ENCODE data around the gene SPPL2A.
A peak's percentile ranks its signal among the peaks of the same experiment; 100 is the strongest.
"Not testable (repeated sequence)": the region's sequence is repeated elsewhere in the genome, so short reads cannot be mapped to it uniquely, and the experiment has no call there.

SPPL2A gene, protein sequence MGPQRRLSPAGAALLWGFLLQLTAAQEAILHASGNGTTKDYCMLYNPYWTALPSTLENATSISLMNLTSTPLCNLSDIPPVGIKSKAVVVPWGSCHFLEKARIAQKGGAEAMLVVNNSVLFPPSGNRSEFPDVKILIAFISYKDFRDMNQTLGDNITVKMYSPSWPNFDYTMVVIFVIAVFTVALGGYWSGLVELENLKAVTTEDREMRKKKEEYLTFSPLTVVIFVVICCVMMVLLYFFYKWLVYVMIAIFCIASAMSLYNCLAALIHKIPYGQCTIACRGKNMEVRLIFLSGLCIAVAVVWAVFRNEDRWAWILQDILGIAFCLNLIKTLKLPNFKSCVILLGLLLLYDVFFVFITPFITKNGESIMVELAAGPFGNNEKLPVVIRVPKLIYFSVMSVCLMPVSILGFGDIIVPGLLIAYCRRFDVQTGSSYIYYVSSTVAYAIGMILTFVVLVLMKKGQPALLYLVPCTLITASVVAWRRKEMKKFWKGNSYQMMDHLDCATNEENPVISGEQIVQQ

DNA sequence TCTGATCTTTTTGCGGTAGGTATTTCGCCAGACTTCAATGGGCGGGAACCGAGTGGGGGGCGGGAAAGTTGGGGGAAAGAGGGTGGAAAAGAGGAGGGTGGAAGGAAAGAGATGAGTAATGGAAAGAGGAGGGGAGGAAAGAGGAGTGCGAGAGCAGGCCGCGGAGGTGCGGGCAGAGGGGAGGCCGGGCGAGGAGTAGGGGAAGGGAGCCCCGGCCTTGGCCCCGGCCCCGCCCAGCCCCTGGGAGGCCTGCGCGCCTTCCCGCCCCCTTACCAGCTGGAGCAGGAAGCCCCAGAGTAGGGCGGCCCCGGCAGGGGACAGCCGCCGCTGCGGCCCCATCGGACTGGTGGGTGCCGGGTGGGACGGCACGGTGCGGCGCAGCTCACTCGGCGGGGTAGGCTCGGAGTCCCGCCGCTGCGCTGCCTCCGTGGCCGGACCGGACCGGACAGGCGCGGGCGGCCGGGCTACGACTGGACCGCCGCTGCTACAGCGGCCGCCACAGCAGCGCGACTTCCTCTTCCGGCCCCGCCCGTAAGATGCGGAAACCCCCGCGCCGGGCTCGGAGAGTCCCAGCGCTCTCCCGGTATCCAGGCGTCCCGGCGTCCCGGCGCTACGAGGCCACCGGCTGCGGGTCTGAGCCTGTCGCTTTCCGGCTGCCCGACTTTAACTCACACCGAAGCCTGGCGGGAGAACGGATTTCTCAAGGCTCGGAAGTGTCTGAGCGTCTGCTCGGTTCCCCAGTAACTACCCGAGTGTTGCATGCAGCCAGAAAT lies at the start of gene SPPL2A:
Gene SPPL2A (minus strand): TSS at position 512 of the 773 bp plus-strand sequence. CDS start 173 bp downstream, at position 339.
- ATAC-seq: peak; percentile 84 to 86

DNA sequence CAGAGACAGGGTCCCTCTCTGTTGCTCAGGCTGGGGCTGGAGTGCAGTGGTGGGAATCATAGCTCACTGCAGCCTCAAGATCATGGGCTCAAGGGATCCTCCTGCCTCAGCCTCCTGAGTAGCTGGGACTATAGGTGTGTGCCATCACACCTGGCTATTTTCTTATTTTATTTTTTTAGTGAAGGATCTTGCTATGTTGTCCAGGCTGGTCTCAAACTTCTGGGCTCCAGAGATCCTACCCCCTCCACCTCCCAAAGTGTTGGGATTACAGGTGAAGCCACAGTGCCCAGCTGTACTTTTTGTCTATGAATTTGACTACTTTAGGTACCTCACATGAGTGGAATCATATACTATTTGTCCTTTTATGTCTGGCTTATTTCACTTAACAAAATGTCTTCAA lies 49.1 kb upstream of the SPPL2A start:
- ATAC-seq: no peak

DNA sequence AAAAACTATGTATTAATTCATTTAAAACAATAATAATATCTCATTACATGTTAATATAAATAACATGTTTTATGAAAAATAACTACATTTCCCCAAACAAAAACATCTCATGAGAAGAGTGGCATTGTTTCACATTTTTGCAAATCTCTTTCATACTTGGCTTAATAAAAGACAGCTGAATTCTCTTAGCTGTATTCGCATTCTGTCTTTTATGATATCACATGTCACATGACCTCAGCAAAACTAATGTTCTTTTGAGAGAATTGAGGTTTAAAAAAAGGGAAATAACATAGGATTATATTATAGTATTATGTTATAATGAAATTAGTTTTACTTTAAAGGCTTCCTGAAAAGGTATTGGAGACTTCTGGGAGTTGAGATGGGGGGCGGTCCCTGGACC lies 48.4 kb upstream of the SPPL2A start:
- ATAC-seq: no peak

DNA sequence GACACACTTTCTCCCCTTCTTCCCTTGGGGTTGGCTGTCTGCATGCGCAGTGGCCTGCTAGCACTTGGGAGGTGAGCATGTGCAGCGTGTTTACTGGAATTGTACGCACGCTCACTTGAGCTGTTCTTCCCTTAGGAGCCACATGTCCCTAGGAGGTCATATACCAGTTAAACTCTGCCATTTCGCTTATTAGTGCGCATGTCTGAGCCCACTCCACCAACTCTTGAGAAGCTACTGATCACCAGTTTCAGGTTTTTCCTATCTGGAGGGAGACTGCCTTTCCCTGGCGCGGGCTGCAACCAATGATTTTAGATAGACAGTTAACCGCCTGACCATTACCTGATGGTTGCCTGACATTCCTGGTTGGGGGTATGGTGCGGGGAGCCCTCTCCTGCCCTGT lies 47.6 kb upstream of the SPPL2A start:
- no peak for ATAC-seq

DNA sequence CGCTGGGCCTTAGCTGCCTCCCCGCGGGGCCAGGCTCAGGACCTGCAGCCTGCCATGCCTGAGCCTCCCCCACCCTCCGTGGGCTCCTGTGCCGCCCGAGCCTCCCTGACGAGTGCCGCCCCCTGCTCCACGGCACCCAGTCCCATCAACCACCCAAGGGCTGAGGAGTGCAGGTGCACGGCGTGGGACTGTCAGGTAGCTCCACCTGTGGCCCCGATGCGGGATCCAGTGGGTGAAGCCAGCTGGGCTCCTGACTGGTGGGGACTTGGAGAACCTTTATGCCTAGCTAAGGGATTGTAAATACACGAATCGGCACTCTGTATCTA lies 46.6 kb upstream of the SPPL2A start:
- not testable (repeated sequence) for ATAC-seq

DNA sequence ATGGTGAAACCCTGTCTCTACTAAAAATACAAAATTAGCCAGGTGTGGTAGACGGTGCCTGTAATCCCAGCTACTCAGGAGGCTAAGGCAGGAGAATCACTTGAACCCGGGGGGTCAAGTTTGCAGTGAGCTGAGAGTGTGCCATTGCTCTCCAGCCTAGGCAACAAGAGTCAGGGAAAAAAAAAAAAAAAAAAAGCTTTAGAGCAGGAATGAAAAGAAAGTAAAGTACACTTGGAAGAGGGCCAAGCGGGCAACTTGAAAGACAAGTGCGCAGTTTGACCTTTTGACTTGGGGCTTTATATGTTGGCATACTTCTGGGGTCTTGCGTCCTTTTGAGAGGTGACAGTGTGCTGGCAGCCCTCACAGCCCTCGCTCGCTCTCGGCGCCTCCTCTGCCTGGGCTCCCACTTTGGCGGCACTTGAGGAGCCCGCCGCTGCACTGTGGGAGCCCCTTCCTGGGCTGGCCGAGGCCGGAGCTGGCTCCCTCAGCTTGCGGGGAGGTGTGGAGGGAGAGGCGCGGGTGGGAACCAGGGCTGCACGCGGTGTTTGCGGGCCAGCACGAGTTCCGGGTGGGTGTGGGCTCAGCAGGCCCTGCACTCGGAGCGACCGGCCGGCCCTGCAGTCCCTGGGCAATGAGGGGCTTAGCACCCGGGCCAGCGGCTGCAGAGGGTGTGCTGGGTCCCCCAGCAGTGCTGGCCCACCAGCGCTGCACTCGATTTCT lies 46.1 kb upstream of the SPPL2A start:
- not testable (repeated sequence) for ATAC-seq

DNA sequence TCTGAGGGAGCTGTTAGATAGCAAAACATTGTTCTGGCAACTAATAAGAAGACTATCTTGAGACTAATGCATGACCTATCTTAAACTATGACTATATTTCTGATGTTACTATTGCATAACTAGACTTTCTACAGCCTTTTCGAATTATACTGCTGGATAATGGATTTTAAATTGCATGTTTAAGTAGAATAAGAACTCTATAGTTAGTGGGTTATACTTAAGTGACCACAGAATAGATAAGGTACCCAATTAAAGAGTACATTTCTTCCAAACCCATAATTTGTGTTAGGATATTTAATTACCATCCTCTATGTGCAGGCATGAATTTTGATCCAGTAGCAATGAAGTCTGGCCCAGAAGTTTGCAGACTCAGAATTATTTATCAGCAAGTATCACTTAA lies 44.6 kb upstream of the SPPL2A start:
- no peak for ATAC-seq

DNA sequence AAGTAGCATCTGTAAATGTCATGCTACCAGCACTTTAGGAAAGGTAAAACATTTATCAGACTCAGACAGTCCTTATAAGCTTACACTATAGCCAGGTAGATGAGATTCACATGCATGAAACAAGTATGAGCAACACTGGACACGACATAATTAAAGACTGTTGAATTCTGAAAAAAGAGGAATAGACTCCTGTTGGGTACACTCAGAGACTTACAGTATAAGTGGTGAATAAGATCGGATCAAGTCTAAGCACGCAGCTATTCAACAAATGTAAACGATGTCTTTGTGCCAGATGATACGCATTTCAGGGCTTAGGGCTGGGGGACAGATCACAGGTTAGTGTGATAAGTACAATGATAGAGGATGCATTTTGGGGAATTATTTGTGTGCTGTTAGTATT lies 43.2 kb upstream of the SPPL2A start:
- no peak for ATAC-seq

DNA sequence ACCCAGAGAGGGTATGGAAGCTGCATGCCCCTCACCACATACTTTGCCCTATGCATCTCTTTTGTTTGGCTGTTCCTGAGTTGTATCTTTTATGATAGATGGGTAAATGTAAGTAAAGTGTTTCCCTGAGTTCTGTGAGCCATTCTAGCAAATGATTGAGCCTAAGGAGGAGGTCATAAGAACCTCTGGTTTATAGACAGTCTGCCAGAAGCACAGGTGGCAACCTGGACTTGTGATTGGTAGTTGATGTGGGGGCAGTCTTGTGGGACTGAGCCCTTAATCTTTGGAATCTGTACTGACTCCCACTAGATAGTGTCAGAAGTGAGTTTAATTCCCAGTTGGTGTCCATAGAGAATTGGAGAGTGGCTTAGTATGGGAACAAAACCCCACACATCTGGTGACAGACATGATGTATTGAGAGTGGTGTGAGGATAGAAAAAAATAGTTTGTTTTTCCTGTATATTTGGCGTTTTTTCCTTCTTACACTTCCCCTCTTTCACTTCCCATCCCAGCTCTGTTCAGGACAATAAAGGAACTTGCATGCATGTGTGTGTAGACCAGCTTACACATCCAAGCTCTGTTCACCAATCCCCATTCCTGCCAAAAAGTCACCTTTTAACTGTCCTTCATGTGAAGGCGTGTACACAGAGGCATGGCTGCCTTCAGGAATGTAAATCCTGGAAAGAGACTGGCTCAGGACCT lies 38.1 kb upstream of the SPPL2A start:
- no peak for ATAC-seq

DNA sequence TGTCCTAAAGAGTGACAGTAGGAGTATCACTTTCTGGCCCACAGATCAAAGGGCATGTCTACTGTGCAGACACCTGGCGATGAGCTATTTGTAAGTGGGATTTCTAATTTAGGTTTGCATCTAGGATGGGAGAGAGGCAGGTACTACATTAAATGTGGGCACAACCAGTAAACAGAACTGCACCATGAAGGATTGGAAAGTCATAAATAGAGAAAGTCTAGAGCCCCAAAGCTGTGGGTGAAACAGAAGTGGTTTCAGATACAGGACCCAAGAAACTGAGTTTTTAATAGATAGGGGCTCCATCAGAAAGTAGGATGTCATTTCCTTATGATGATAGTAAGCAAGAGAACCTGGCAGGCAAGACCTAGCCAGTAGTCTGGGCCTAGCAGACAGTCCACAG lies 35.2 kb upstream of the SPPL2A start:
- no peak for ATAC-seq

DNA sequence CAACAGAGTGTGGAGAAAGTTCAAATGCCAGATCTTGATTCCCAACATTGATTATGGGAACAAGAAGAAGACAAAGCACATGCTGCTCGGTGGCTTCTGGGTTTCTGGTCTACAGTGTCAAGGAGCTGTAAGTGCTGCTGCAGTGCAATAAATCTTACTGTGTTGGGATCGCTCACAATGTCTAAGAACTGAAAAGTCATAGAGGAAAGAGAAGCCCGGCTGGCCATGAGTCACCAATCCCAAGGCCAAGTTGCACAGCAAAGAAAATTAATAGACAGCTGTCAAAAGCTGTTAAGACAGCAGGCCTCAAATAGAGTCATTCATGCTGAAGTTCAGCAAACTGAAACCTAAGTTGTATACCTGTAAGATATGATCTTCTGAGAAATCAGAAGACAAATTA lies 33.2 kb upstream of the SPPL2A start:
- ATAC-seq: no peak

DNA sequence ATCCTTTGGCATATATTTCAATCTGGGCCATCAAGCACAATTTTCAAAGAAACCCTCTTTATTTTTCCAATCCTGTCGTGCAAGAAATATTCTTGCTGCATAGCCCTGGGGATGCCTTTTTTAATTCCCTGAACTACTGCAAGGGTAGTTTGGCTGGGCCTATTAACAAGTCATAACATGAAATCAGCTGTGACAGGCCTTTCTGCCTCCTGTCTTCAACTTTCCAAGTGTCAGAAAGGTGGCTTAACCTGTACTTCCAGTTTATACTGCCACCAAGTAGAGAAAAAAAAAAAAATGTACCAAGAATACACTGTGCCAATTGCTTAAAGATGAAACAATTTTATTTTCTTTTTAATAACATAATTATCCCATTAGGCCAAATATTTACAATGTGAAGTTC lies 32.4 kb upstream of the SPPL2A start:
- no peak for ATAC-seq

DNA sequence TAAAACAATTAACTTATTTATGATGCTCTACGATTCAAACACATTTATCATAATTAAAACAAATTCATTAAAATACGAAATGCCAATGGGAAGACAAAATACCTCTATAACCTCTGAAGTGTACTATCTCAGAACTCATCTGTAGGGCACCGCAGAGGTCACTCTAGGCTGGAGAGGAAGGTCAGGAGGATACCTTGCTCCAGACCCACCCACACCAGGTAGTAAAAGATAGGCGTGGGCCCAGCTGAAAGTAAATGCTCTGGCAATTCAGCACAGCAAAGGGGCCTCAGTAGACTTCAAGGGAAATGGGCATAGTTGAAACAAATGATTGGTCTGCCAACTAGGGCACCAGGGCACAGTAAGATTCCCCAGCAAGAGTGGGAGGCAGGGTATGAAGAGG lies 26.0 kb upstream of the SPPL2A start:
- no peak for ATAC-seq

DNA sequence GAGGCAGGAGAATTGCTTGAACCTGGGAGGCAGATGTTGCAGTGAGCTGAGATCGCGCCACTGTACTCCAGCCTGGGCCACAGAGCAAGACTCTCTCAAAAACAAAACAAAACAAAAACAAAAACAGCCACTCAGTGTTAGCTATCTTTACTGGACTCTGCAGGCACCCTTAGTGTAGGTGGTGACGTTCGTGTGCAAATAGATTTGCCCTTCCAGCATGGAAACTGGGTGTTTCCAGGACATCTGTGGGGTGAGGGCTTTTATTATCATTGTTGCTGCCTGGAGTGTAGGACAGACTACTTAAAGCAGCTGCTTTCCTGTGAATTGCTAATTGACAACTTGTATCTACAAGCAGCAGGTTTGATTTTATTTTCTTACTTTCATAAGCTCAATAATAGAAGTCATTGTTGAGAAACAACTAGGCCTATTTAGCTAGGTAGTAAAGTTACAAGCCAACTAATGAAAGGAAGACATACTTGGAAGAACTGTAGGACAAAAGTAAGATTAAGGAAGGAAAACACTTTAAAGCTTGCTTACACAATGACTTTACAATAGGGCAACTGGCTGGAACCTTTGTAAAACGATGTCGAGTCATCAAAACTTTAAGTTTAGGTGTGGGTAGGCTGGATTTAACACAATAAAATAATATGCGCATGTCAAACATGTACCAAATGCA lies 25.4 kb upstream of the SPPL2A start:
- ATAC-seq: no peak

DNA sequence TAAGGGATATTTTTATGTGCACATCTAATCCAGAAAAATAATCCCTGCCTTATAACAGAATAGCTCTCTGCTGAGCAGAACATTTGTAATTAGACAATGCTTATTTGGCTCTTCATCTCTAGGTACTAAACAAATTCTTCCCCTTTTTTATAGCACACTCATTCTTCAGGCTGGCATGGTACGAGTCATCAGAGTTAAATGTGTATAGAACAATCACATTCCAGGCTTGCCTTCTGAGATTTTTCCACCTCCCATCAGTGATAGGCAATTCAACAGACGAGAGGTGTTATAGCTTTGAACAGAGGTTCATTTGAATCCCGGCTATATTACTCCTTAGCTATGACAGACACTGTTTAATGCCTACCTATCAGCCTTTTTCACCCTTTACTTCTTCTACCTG lies 21.4 kb upstream of the SPPL2A start:
- ATAC-seq: no peak

DNA sequence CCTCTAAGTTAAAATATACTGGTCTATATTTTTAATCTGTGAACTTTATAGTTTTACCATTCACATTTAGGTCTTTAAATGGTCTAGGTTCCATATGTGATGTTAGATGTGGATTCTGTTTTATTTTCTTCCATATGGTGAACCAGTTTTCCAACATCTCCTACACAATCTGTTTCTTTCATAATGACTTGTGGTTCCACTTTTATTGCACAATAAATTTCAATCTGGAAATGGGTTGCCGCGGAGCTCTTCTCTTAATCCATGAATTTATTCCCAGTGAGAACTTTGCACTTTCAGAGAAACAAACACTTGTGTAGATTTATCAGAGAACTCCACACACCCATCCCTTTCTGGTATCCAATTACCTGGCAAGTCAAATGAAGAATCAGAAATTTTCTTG lies 20.9 kb upstream of the SPPL2A start:
- no peak for ATAC-seq

DNA sequence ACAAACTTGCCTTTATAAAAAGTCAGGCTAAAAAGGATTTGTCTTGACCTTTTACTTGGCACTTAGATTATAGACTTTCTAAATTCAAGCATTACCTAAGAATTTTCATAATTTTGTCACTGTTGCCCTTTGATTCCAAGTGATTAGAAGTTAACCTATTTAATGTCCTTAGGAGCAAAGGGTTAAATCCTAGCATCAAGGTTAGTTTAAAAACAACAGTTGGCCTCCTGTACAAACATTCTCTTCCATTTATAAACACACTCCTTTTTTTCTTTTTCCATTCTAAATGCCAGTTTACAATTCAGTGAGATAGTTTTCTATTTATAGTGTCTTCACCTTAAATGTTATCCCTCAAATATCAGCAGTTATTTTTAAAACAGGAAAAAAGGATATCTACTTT lies 18.4 kb upstream of the SPPL2A start:
- ATAC-seq: no peak

DNA sequence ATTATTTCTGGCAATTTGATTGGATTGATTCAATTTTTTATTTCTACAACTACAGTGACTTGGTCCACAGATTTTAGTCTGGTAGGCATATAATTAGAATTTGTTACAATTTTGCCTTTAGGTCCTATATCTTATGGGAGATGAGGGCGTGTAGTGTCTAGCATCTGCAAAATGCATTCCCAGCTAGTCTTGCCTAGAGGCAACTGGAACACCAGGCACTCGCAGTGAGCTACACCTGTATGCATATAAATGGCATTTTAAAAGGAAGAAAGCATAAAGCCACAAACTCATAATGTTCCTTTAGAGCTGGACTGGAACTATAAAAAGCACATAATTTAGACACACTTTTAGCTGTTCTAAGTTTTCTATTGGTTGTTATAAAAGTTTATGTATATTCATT lies 17.9 kb upstream of the SPPL2A start:
- ATAC-seq: no peak

DNA sequence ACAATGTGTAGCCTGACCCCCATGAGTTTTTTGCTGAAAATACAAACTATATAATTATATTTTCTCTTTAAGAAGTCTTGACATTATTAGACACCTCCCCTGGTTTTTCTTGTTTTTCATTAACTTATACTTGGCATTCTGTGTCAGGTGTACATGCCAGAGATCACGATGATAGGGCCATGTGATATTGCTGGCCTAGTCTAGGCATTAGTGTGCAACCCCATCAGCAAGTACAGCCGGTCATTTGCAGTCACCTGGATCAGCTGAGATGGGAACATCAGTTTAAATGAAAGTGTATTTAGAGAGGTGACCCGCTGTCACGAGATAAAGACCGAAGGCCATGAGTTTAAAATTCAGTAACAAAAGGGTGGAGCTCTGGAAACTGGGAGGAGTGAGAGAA lies 12.6 kb upstream of the SPPL2A start:
- ATAC-seq: no peak

DNA sequence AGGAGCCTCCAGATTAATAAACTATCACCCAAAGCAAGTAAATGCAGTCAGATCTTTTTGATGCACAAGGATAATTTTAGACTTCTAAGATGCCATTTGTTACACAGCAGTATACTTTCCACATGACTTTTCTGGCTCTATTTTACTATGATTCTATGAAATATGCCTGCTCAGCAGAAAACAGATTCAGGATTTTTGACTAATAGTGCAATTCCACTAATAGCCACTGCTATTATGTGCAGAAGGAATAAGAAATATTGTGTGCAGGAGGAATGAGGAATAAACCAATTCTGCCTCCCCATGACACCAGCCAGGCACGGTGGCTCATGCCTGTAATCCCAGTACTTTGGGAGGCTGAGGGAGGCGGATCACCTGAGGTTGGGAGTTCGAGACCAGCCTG lies 11.5 kb upstream of the SPPL2A start:
- no peak for ATAC-seq

DNA sequence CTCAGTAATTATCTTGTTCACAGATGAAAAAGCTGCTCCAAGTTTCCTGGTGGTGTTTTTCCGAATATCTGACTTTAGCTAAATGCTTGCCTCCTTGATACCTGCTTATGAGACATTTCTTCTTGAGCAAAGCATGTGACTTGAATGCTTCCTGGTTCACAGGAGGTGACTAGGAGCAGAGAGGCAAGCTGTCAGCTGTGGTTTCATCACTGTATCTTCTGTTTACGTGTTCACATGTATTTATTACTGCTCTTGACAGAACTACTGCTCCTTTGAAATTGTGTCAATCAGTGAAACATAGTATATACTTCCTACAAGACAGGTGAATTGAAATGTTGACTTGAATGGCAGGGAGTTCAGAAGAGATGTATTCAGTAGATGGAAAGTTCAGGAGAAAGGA lies 8.9 kb upstream of the SPPL2A start:
- ATAC-seq: peak; percentile 60 to 85

DNA sequence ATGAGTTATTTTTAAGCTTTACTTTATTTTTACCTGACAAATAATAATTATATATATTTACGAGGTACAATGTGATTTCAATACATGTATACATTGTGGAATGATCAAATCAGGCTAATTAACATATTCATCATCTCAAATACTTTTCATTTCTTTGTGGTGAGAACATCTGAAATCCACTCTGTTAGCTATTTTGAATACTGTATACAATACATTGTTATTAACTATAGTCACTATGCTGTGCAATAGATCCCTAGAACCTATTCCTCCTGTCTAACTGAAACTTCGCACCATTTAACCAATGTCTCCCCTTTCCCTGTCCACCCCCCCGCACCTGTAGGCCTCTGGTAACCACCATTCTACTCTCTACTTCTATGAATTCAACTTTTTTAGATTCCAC lies 7.9 kb upstream of the SPPL2A start:
- no peak for ATAC-seq
